ENCODE data around the gene PLEKHB2. TPM values are rescaled to one million over a fixed set of nuclear protein-coding genes. Genes with fewer than 3 reads are reported as not detected.

The PLEKHB2 gene
- total RNA-seq, 1 experiment from 2014 or later, result 94.8 TPM

GRCh38 chr2:131094463-131095281, 10.5 kb upstream of the PLEKHB2 start:
- ATAC-seq, result no peak
- ChIA-PET RAD21 (ENCODE audit: low non-redundant PET in 1 of 2, low total read pairs in 2 of 2, uncharacterized antibody in 2 of 2, unreplicated experiment in 2 of 2) (no interaction called here), CTCF (no interaction called here), POLR2A (no interaction called here)
- H3K36me3 ChIP-seq (ENCODE audit: control insufficient read depth in 1 of 2, insufficient read depth in 2 of 2, low read length in 2 of 2), result peaks cover 0 to 8% of the 10 kb centered on the region in 2 experiments; a peak in 1 of 4 replicates
- H4K20me1 ChIP-seq (ENCODE audit: insufficient read depth), result no peaks in the 10 kb centered on the region
- peak overlapping the region; percentile 75 to 84; a peak in 3 of 4 replicates for H3K4me3 ChIP-seq (replicated peaks in 1 of 2; ENCODE audit: low read depth in 1 of 2, low read length in 2 of 2)
- BruUV-seq (replicated peaks), result no TSS peak
- no peak for TF ChIP-seq ZBTB33 (IDR thresholded peaks at IDR 0.05; ENCODE audit: extremely low read depth, insufficient replicate concordance, low read length)
- TF ChIP-seq SIN3A (IDR thresholded peaks at IDR 0.05; ENCODE audit: low read depth), result no peak
- TF ChIP-seq EZH2phosphoT487 (IDR thresholded peaks at IDR 0.05; ENCODE audit: borderline replicate concordance), result no peak
- TF ChIP-seq RAD21 (IDR thresholded peaks at IDR 0.05; ENCODE audit: low read depth), result no peak
- TF ChIP-seq SRF (IDR thresholded peaks at IDR 0.05; ENCODE audit: low read depth), result no peak
- no peak for TF ChIP-seq TCF7L2 (IDR thresholded peaks at IDR 0.05; ENCODE audit: borderline replicate concordance, extremely low read depth, insufficient read depth, insufficient read length)
- no peak for TF ChIP-seq REST (IDR thresholded peaks at IDR 0.05; ENCODE audit: low read depth)
- TF ChIP-seq SP1 (IDR thresholded peaks at IDR 0.05; ENCODE audit: low read depth), result no peak
- TF ChIP-seq EZH2 (IDR thresholded peaks at IDR 0.05), result no peak
- TF ChIP-seq JUND (IDR thresholded peaks at IDR 0.05), result no peak
- no peak for TF ChIP-seq ZNF274 (IDR thresholded peaks at IDR 0.05; ENCODE audit: low read depth, low read length)
- TF ChIP-seq POLR2AphosphoS5 (IDR thresholded peaks at IDR 0.05; ENCODE audit: low read depth, low read length), result no peak
- TF ChIP-seq ZFX (IDR thresholded peaks at IDR 0.05), result no peak
- no peaks in the 10 kb centered on the region for H3K9me2 ChIP-seq (ENCODE audit: insufficient read depth)
- no peak overlapping the region for H3K9ac ChIP-seq (ENCODE audit: low read length)
- H2AFZ ChIP-seq (ENCODE audit: low read depth, low read length, poor library complexity, severe bottlenecking), result no peak overlapping the region
- no peaks in the 10 kb centered on the region for H3K27me3 ChIP-seq (ENCODE audit: insufficient read depth, low read length)
- intact Hi-C loops (cut with micrococcal nuclease), result loop anchor here (5.0 kb wide), 1 partner anchor 752 kb away; the partner anchor contains the start of gene IMP4
- peaks cover 32% of the 10 kb centered on the region for H3K79me2 ChIP-seq (ENCODE audit: insufficient read depth, low read length)
- peaks cover 3 to 16% of the 10 kb centered on the region in 2 experiments; a peak in 3 of 4 replicates for H3K4me1 ChIP-seq (ENCODE audit: control insufficient read depth in 1 of 2, insufficient read depth in 2 of 2, low read length in 2 of 2)
- no peaks in the 10 kb centered on the region for H3K9me3 ChIP-seq (ENCODE audit: control insufficient read depth in 1 of 2, insufficient read depth in 1 of 2, low read depth in 1 of 2, low read length in 2 of 2)
- H3K4me2 ChIP-seq (ENCODE audit: low read length), result peak overlapping the region; percentile 73
- DNase-seq (ENCODE audit: low read depth, low spot score), result no peak
- no peak overlapping the region for H3K27ac ChIP-seq (ENCODE audit: low read depth, low read length)
